Ishikawa (cell line): ENCODE measurements around the gene MB.

Source experiments
- CEBPB ChIP-seq: IDR thresholded peaks from 2 replicates; pipeline ENCODE4 v1.6.1; 2012
- CREB1 ChIP-seq: IDR thresholded peaks from 2 replicates; pipeline ENCODE4 v1.6.1; 2012; ENCODE audit warnings: low read depth
- EGR1 ChIP-seq: IDR thresholded peaks from 2 replicates; pipeline ENCODE4 v1.6.1; 2012
- EP300 ChIP-seq: IDR thresholded peaks from 2 replicates; pipeline ENCODE4 v1.6.1; 2012; ENCODE audit warnings: borderline replicate concordance
- FOXM1 ChIP-seq: IDR thresholded peaks from 2 replicates; pipeline ENCODE4 v1.6.1; 2012; ENCODE audit warnings: low read depth, borderline replicate concordance
- MAX ChIP-seq: IDR thresholded peaks from 2 replicates; pipeline ENCODE4 v1.6.1; 2012
- NFIC ChIP-seq: IDR thresholded peaks from 2 replicates; pipeline ENCODE4 v1.6.1; 2012
- RAD21 ChIP-seq: IDR thresholded peaks from 2 replicates; pipeline ENCODE4 v1.6.1; 2012; ENCODE audit warnings: low read depth
- TAF1 ChIP-seq: IDR thresholded peaks from 2 replicates; pipeline ENCODE4 v1.6.1; 2012; ENCODE audit warnings: low read depth, mild to moderate bottlenecking
- TCF12 ChIP-seq: IDR thresholded peaks from 2 replicates; pipeline ENCODE4 v1.6.1; 2012; ENCODE audit warnings: low read depth
- TEAD4 ChIP-seq: IDR thresholded peaks from 2 replicates; pipeline ENCODE4 v1.6.1; 2012
- USF1 ChIP-seq: IDR thresholded peaks from 2 replicates; pipeline ENCODE4 v1.6.1; 2012
- YY1 ChIP-seq: IDR thresholded peaks from 2 replicates; pipeline ENCODE4 v1.6.1; 2012; ENCODE audit warnings: low read depth
- ZBTB7A ChIP-seq: IDR thresholded peaks from 2 replicates; pipeline ENCODE4 v1.6.1; 2012; ENCODE audit warnings: low read depth
- TF ChIP-seq, protein P1 (sequence below): IDR thresholded peaks from 2 replicates; pipeline ENCODE4 v1.6.1; 2012; ENCODE audit warnings: low read depth, mild to moderate bottlenecking

Gene MB

DNA sequence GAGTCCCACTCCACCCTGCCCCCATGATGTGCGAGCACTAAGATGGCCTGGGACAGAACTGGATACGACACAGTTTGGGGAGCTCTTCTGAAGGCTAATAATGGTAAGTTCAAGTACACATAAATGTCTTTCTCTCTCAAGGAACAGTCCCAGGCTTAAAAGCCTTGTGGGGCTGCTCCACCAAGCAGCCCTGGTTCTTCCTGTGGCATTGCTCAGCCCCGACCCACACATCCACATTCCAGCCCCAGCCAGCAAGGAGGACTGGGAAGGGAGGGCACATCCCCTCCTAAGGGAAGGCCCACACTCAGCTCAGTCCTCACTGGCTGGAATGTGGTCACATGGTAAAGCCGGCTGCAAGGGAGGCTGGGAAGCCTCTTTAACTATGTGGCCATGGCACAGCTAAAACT lies 13.3 kb upstream of the MB start:
- TF ChIP-seq USF1: peak; percentile 82
- TF ChIP-seq TEAD4: peak; percentile 46
- TF ChIP-seq EP300: no peak

DNA sequence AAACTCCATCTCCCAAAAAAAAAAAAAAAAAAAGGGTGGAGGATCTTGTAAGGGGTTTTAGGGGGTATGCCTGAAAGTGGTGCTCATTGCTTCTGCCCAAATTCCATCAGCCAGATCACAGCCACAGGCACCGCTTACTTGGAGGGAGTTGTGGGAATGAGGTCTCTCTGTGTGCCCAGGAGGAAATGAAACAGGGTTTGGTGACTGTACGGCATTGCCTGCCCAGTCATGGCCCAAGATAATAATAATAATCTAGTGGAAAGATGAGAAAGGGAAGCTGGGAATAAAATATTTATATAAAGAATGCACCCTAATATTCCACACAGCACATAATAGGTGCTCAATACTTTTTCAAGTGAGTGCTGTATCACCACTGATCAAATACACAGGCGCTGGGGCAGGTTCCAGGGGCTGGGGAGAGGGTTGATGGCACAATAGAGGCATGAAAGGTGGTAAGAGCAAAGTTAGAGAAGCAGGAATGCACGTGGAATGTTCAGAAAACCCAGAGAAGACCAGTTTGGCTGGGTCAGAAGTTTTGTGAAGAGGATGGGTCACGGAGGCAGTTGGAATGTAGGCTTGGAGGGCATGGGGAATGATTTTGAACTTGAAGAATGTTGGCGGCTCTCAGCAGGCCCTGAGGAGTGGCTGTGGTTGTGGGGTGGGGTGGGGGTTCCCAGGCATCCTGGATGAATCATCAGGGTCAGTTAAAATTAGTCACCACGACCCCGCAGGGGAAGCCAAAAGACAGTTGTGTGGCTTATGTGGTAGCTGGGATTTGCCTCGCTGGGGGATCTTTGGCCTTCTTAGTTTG lies 12.5 kb upstream of the MB start:
- TF ChIP-seq CEBPB (no peak), EP300 (peak; percentile 85; the same call in 1 of the 2 replicates), MAX (peak; percentile 71), RAD21 (no peak), CREB1 (no peak), YY1 (no peak), USF1 (no peak), EGR1 (no peak), TEAD4 (peak; percentile 97), TAF1 (no peak), ZBTB7A (peak; percentile 87), FOXM1 (peak; percentile 73; the same call in 1 of the 2 replicates), NFIC (peak; percentile 67), TCF12 (peak; percentile 85)
- TF ChIP-seq, protein P1, sequence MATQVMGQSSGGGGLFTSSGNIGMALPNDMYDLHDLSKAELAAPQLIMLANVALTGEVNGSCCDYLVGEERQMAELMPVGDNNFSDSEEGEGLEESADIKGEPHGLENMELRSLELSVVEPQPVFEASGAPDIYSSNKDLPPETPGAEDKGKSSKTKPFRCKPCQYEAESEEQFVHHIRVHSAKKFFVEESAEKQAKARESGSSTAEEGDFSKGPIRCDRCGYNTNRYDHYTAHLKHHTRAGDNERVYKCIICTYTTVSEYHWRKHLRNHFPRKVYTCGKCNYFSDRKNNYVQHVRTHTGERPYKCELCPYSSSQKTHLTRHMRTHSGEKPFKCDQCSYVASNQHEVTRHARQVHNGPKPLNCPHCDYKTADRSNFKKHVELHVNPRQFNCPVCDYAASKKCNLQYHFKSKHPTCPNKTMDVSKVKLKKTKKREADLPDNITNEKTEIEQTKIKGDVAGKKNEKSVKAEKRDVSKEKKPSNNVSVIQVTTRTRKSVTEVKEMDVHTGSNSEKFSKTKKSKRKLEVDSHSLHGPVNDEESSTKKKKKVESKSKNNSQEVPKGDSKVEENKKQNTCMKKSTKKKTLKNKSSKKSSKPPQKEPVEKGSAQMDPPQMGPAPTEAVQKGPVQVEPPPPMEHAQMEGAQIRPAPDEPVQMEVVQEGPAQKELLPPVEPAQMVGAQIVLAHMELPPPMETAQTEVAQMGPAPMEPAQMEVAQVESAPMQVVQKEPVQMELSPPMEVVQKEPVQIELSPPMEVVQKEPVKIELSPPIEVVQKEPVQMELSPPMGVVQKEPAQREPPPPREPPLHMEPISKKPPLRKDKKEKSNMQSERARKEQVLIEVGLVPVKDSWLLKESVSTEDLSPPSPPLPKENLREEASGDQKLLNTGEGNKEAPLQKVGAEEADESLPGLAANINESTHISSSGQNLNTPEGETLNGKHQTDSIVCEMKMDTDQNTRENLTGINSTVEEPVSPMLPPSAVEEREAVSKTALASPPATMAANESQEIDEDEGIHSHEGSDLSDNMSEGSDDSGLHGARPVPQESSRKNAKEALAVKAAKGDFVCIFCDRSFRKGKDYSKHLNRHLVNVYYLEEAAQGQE: no peak

DNA sequence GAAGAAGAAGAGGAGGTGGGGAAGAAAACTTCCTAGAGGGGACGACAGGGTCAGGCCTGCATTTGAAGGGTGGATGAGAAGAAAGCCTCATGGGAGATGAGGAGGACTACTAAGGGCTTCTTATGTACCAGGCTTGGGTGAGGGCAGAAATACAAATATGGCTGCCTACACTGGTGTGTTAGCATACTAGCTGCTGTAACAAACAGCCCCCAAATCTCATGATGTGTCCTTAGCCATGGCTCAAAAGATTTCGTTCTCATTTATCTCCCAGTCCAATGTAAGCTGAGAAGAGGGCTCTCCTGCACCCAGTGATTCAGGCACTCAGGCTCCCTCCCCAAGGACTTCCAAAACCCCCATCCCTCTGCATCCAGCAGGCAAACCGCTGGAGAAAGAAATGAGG lies 11.6 kb upstream of the MB start:
- TF ChIP-seq CREB1 (no peak), RAD21 (no peak), TAF1 (no peak), TEAD4 (no peak), MAX (no peak), ZBTB7A (no peak), NFIC (no peak), FOXM1 (no peak), CEBPB (no peak), EP300 (no peak), TCF12 (no peak), EGR1 (no peak), YY1 (no peak), USF1 (no peak)
- TF ChIP-seq, protein P1: no peak

- TF ChIP-seq NFIC (0 out of 2 replicates have a peak, but pooled peaks have one; percentile 9), MAX (peak; percentile 49), RAD21 (peak; percentile 91), ZBTB7A (no peak), TEAD4 (peak; percentile 51), USF1 (no peak), YY1 (no peak; the same call in 1 of the 2 replicates), TAF1 (peak; percentile 45; the same call in 1 of the 2 replicates), CEBPB (no peak), EP300 (peak; percentile 40; the same call in 1 of the 2 replicates), EGR1 (no peak), FOXM1 (no peak; the same call in 1 of the 2 replicates), TCF12 (peak; percentile 33; the same call in 1 of the 2 replicates), CREB1 (no peak)
- TF ChIP-seq, protein P1: no peak
These were observed 10.3 kb upstream of the MB start for GRCh38 chr22:35627267-35628041.
